GM12892 (cell line): ENCODE results near the gene MFSD2A.

Experiments
- POLR2A ChIP-seq: IDR thresholded peaks from 2 replicates; pipeline ENCODE4 v1.6.1; 2011; ENCODE audit warnings: low read depth, low read length, control low read depth
- TAF1 ChIP-seq: IDR thresholded peaks from 2 replicates; pipeline ENCODE4 v1.6.1; 2011; ENCODE audit warnings: low read depth, mild to moderate bottlenecking, control low read depth, low read length, borderline replicate concordance

DNA sequence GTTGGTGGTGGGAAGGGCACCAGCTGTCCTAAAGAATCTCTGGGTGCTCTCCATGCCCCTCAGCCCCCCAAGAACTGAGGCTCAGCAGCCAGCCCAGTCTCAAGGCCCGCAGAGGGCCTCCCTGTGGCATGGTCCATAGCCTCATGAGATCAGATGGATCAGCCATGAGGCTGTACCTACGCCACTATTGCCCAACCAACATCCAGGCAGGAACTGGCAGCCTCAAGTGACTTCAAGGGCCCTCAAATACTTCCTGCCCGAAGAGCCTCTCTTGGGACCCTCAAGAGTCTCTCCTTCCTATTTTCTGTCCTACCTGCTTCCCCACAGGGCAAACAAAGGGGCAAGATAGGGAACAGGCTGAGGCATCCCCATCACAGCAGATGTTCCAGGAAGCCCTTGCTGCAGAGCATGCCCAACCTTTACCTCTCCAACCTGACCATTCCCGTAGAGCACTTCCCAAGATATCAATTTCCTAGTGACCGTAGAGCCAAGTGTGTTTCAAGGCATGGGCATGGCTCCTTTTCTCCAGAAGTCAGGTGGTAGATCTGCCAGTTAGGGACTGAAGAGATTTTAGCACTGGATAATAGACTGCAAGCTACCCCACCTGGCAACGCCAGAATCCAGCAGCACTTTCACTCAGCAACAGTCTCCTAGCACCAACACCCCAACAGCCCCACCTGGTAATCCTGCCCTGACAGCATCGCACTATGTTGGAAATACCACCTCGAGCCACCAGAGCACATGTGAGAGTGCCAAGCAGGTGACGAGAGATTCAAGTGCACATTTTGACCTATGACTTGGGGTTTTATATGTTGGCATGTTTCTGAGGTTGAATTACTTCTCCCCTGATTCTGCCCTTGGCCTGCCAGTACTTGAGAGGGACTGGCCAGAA is 13.7 kb upstream of the MFSD2A start:
- TF ChIP-seq POLR2A (no peak), TAF1 (no peak)
